Activated CD4-positive, alpha-beta memory T cell treated with anti-CD3 and anti-CD28 coated beads, Interleukin-2, amount 10 ng/mL, durations not matched to agents 7 days and 5 days (primary cell): Measurements from ENCODE around the gene GALNT5. TPM values are rescaled to one million over a fixed set of nuclear protein-coding genes. Genes with fewer than 3 reads are reported as not detected.
"Not testable (repeated sequence)": the region's sequence is repeated elsewhere in the genome, so short reads cannot be mapped to it uniquely, and the experiment has no call there.

Experiments
- CTCF ChIA-PET: fragments of 350-600 bp; sonication (Branson Sonifier 250); formaldehyde crosslinking; loops from one replicate; lab custom pipeline; 2021; ENCODE audit warnings: antibody characterized with exemption, inconsistent platforms; lab: Charles Lee
- POLR2A ChIA-PET: fragments of 350-600 bp; sonication (Branson Sonifier 250); formaldehyde crosslinking; loops from one replicate; lab custom pipeline; 2021; ENCODE audit warnings: antibody characterized with exemption; lab: Charles Lee
- DNase-seq: peaks from one replicate; pipeline ENCODE4 v3.0.0-alpha.2; 2020
- H3K27ac Mint-ChIP-seq: one replicate; pipeline ENCODE4 v1.8.0; 2021; ENCODE audit warnings: mild to moderate bottlenecking, mixed read lengths
- H3K27me3 Mint-ChIP-seq: one replicate; pipeline ENCODE4 v1.8.0; 2021; ENCODE audit warnings: mixed read lengths
- H3K36me3 Mint-ChIP-seq: one replicate; pipeline ENCODE4 v1.8.0; 2021; ENCODE audit warnings: low read depth, mixed read lengths
- H3K4me1 Mint-ChIP-seq: one replicate; pipeline ENCODE4 v1.8.0; 2021; ENCODE audit warnings: mixed read lengths
- H3K4me3 Mint-ChIP-seq: one replicate; pipeline ENCODE4 v1.8.0; 2021; ENCODE audit warnings: mild to moderate bottlenecking, mixed read lengths
- H3K9me3 Mint-ChIP-seq: one replicate; pipeline ENCODE4 v1.8.0; 2021; ENCODE audit warnings: mixed read lengths
- total RNA-seq, 2 experiments: library from RNA; stranded (reverse); gene quantifications; one replicate each; pipeline ENCODE4 v1.2.3, GENCODE V29; 2021

The GALNT5 gene
- total RNA-seq, 2 experiments from 2014 or later, result not detected

- POLR2A ChIA-PET, H3K27ac Mint-ChIP-seq, H3K36me3 Mint-ChIP-seq, H3K4me1 Mint-ChIP-seq, CTCF ChIA-PET, H3K4me3 Mint-ChIP-seq, H3K9me3 Mint-ChIP-seq, DNase-seq: not testable (repeated sequence)
- peaks cover 19% of the 10 kb centered on the region for H3K27me3 Mint-ChIP-seq
These were observed 21.8 kb downstream of the GALNT5 start for GRCh38 chr2:157279311-157279710.

GRCh38 chr2:157281316-157281715, 23.8 kb downstream of the GALNT5 start:
- H3K9me3 Mint-ChIP-seq, result peaks cover 7% of the 10 kb centered on the region
- peaks cover 19% of the 10 kb centered on the region for H3K27me3 Mint-ChIP-seq
- ChIA-PET POLR2A (no interaction called here), CTCF (interaction anchor here (1.2 kb wide), 1 partner anchor 19 kb away, joined by 3 read pairs; no protein-coding TSS in a partner anchor)
- DNase-seq, result no peak
- no peak overlapping the region for H3K27ac Mint-ChIP-seq
- no peaks in the 10 kb centered on the region for H3K36me3 Mint-ChIP-seq
- H3K4me3 Mint-ChIP-seq, result no peak overlapping the region
- H3K4me1 Mint-ChIP-seq, result no peaks in the 10 kb centered on the region

- H3K4me3 Mint-ChIP-seq, result no peak overlapping the region
- POLR2A ChIA-PET, result no interaction called here
- CTCF ChIA-PET, result no interaction called here
These were observed 26.0 kb downstream of the GALNT5 start for GRCh38 chr2:157283468-157283867.

GRCh38 chr2:157287160-157287559, 29.7 kb downstream of the GALNT5 start:
- no peaks in the 10 kb centered on the region for H3K9me3 Mint-ChIP-seq
- H3K36me3 Mint-ChIP-seq, result no peaks in the 10 kb centered on the region
- ChIA-PET CTCF (interaction anchor here (3.0 kb wide), 1 partner anchor 15 kb away, joined by 17 read pairs; no protein-coding TSS in a partner anchor), POLR2A (no interaction called here)
- no peaks in the 10 kb centered on the region for H3K4me1 Mint-ChIP-seq
- DNase-seq, result no peak
- no peaks in the 10 kb centered on the region for H3K27me3 Mint-ChIP-seq
- H3K4me3 Mint-ChIP-seq, result no peak overlapping the region
- no peak overlapping the region for H3K27ac Mint-ChIP-seq

More at GRCh38 chr2:157283468-157283867, 26.0 kb downstream of the GALNT5 start:
- no peak for DNase-seq
- no peaks in the 10 kb centered on the region for H3K4me1 Mint-ChIP-seq
- peaks cover 7% of the 10 kb centered on the region for H3K9me3 Mint-ChIP-seq
- H3K27ac Mint-ChIP-seq, result no peak overlapping the region
- no peaks in the 10 kb centered on the region for H3K36me3 Mint-ChIP-seq
- H3K27me3 Mint-ChIP-seq, result peaks cover 7% of the 10 kb centered on the region

- DNase-seq, result no peak
- H3K4me1 Mint-ChIP-seq, result peaks cover 3% of the 10 kb centered on the region
- ChIA-PET CTCF (no interaction called here), POLR2A (no interaction called here)
- no peak overlapping the region for H3K4me3 Mint-ChIP-seq
- H3K27me3 Mint-ChIP-seq, result no peaks in the 10 kb centered on the region
- no peaks in the 10 kb centered on the region for H3K9me3 Mint-ChIP-seq
- no peak overlapping the region for H3K27ac Mint-ChIP-seq
- H3K36me3 Mint-ChIP-seq, result no peaks in the 10 kb centered on the region
These were observed 33.0 kb downstream of the GALNT5 start for GRCh38 chr2:157290525-157290924.

GRCh38 chr2:157291018-157291417, 33.5 kb downstream of the GALNT5 start:
- Mint-ChIP-seq H3K27ac (no peak overlapping the region), H3K27me3 (no peaks in the 10 kb centered on the region), H3K4me3 (no peak overlapping the region), H3K4me1 (peaks cover 3% of the 10 kb centered on the region), H3K9me3 (no peaks in the 10 kb centered on the region), H3K36me3 (no peaks in the 10 kb centered on the region)
- DNase-seq, result no peak
- CTCF ChIA-PET, result no interaction called here
- POLR2A ChIA-PET, result no interaction called here

- DNase-seq, result no peak
- H3K4me1 Mint-ChIP-seq, result peaks cover 3% of the 10 kb centered on the region
- ChIA-PET CTCF (interaction anchor here (1.8 kb wide), 1 partner anchor 9 kb away, joined by 11 read pairs; no protein-coding TSS in a partner anchor), POLR2A (no interaction called here)
- no peak overlapping the region for H3K4me3 Mint-ChIP-seq
- no peaks in the 10 kb centered on the region for H3K9me3 Mint-ChIP-seq
- no peak overlapping the region for H3K27ac Mint-ChIP-seq
- no peaks in the 10 kb centered on the region for H3K36me3 Mint-ChIP-seq
- H3K27me3 Mint-ChIP-seq, result no peaks in the 10 kb centered on the region
These were observed 35.3 kb downstream of the GALNT5 start for GRCh38 chr2:157292853-157293252.

- POLR2A ChIA-PET, result no interaction called here
- Mint-ChIP-seq H3K27ac (no peak overlapping the region), H3K9me3 (no peaks in the 10 kb centered on the region), H3K4me3 (no peak overlapping the region), H3K36me3 (no peaks in the 10 kb centered on the region), H3K4me1 (peaks cover 3% of the 10 kb centered on the region), H3K27me3 (peaks cover 3% of the 10 kb centered on the region)
- CTCF ChIA-PET, result no interaction called here
- DNase-seq, result no peak
These were observed 39.0 kb downstream of the GALNT5 start for GRCh38 chr2:157296490-157296889.

- Mint-ChIP-seq H3K9me3 (no peaks in the 10 kb centered on the region), H3K4me3 (no peak overlapping the region), H3K27me3 (peaks cover 3% of the 10 kb centered on the region), H3K4me1 (peaks cover 3% of the 10 kb centered on the region), H3K27ac (no peak overlapping the region), H3K36me3 (no peaks in the 10 kb centered on the region)
- ChIA-PET CTCF (no interaction called here), POLR2A (no interaction called here)
- no peak for DNase-seq
These were observed 39.5 kb downstream of the GALNT5 start for GRCh38 chr2:157296958-157297357.

GRCh38 chr2:157301307-157301706, 43.8 kb downstream of the GALNT5 start:
- H3K9me3 Mint-ChIP-seq, result no peaks in the 10 kb centered on the region

GRCh38 chr2:157302492-157303099, 45.1 kb downstream of the GALNT5 start:
- CTCF ChIA-PET, result interaction anchor here (0.7 to 8.1 kb wide), 62 partner anchors 9 to 1443 kb away, joined by 3 to 118 read pairs (median 5); partner anchors contain the start of genes ACVR1C, CYTIP and ERMN
- POLR2A ChIA-PET, result interaction anchor here (0.6 to 1.9 kb wide), 5 partner anchors 25 to 327 kb away, joined by 3 to 6 read pairs (median 4); no protein-coding TSS in a partner anchor
- Mint-ChIP-seq H3K36me3 (no peaks in the 10 kb centered on the region), H3K4me1 (peaks cover 19% of the 10 kb centered on the region), H3K27ac (no peak overlapping the region), H3K27me3 (peaks cover 4% of the 10 kb centered on the region), H3K4me3 (no peak overlapping the region), H3K9me3 (no peaks in the 10 kb centered on the region)
- DNase-seq, result peak; percentile 33

More at GRCh38 chr2:157301307-157301706, 43.8 kb downstream of the GALNT5 start:
- CTCF ChIA-PET, result interaction anchor here (1.0 to 8.1 kb wide), 28 partner anchors 8 to 723 kb away, joined by 3 to 118 read pairs (median 8); partner anchors contain the start of genes ACVR1C and ERMN
- DNase-seq, result no peak
- POLR2A ChIA-PET, result interaction anchor here (1.2 to 1.9 kb wide), 3 partner anchors 133 to 326 kb away, joined by 3 to 6 read pairs (median 5); no protein-coding TSS in a partner anchor
- Mint-ChIP-seq H3K27ac (no peak overlapping the region), H3K27me3 (peaks cover 4% of the 10 kb centered on the region), H3K36me3 (no peaks in the 10 kb centered on the region), H3K4me3 (no peak overlapping the region), H3K4me1 (peaks cover 8% of the 10 kb centered on the region)

- Mint-ChIP-seq H3K36me3 (no peaks in the 10 kb centered on the region), H3K27ac (no peak overlapping the region)
- POLR2A ChIA-PET, result interaction anchor here (1.6 to 1.9 kb wide), 2 partner anchors 24 to 128 kb away, joined by 3 to 4 read pairs; no protein-coding TSS in a partner anchor
These were observed 46.1 kb downstream of the GALNT5 start for GRCh38 chr2:157303612-157304011.

More at GRCh38 chr2:157303612-157304011, 46.1 kb downstream of the GALNT5 start:
- DNase-seq, result no peak
- CTCF ChIA-PET, result interaction anchor here (0.8 to 8.1 kb wide), 20 partner anchors 13 to 721 kb away, joined by 3 to 118 read pairs (median 8); partner anchors contain the start of genes ACVR1C and ERMN
- peaks cover 21% of the 10 kb centered on the region for H3K4me1 Mint-ChIP-seq
- H3K27me3 Mint-ChIP-seq, result peaks cover 2% of the 10 kb centered on the region
- H3K9me3 Mint-ChIP-seq, result no peaks in the 10 kb centered on the region
- no peak overlapping the region for H3K4me3 Mint-ChIP-seq
